OCI-LY1 (cell line): ENCODE data around the gene TSN.
"Not testable (repeated sequence)": the region's sequence is repeated elsewhere in the genome, so short reads cannot be mapped to it uniquely, and the experiment has no call there.

Source experiments
- H2AFZ ChIP-seq: fragments of 200-600 bp; sonication (generic), shearing (Covaris generic); 2 replicates; pipeline ENCODE4 v1.6.0; 2014; ENCODE audit warnings: antibody characterized with exemption, mild to moderate bottlenecking, low read length
- H3F3A ChIP-seq: fragments of 200-600 bp; sonication (generic), shearing (Covaris generic); 2 replicates; pipeline ENCODE4 v1.6.0; 2014; ENCODE audit warnings: mild to moderate bottlenecking, antibody characterized with exemption, low read length, moderate library complexity; ENCODE audit not compliant: insufficient read depth
- H3K27ac ChIP-seq: fragments of 200-600 bp; sonication (generic); 2 replicates; pipeline ENCODE4 v1.5.1; 2014; ENCODE audit warnings: low read length, mixed run types, mild to moderate bottlenecking, low read depth; ENCODE audit not compliant: poor library complexity, severe bottlenecking
- H3K27me3 ChIP-seq: fragments of 200-600 bp; sonication (generic); 2 replicates; pipeline ENCODE4 v1.6.0; 2014; ENCODE audit warnings: antibody characterized with exemption, mild to moderate bottlenecking, low read length, moderate library complexity; ENCODE audit not compliant: insufficient read depth
- H3K36me3 ChIP-seq: fragments of 200-600 bp; sonication (generic); 2 replicates; pipeline ENCODE4 v1.6.1; 2014; ENCODE audit warnings: mild to moderate bottlenecking, antibody characterized with exemption, low read length, moderate library complexity, mixed read lengths; ENCODE audit not compliant: insufficient read depth
- H3K4me1 ChIP-seq: fragments of 200-600 bp; sonication (generic); 2 replicates; pipeline ENCODE4 v1.5.1; 2014; ENCODE audit warnings: mild to moderate bottlenecking, low read length, moderate library complexity; ENCODE audit not compliant: insufficient read depth, severe bottlenecking
- H3K4me2 ChIP-seq: fragments of 200-600 bp; sonication (generic), shearing (Covaris generic); 2 replicates; pipeline ENCODE4 v1.6.1; 2014; ENCODE audit warnings: low read length
- H3K4me3 ChIP-seq: fragments of 200-600 bp; sonication (generic); 2 replicates; pipeline ENCODE4 v1.5.1; 2014; ENCODE audit warnings: low read length, low read depth, mild to moderate bottlenecking, mixed read lengths; ENCODE audit not compliant: poor library complexity, severe bottlenecking
- H3K79me2 ChIP-seq: fragments of 200-600 bp; shearing (Covaris generic); 2 replicates; pipeline ENCODE4 v1.6.1; 2016; ENCODE audit warnings: mixed run types, low read length, mixed read lengths; ENCODE audit not compliant: insufficient read depth
- H3K9ac ChIP-seq: fragments of 200-600 bp; sonication (generic), shearing (Covaris generic); 2 replicates; pipeline ENCODE4 v1.6.1; 2014; ENCODE audit warnings: mild to moderate bottlenecking, low read length, mixed read lengths
- H3K9me2 ChIP-seq: fragments of 200-600 bp; sonication (generic), shearing (Covaris generic); 2 replicates; pipeline ENCODE4 v1.6.1; 2014; ENCODE audit warnings: low read depth, mild to moderate bottlenecking, low read length, mixed read lengths
- H3K9me3 ChIP-seq: fragments of 200-600 bp; shearing (Covaris generic); 2 replicates; pipeline ENCODE4 v1.6.1; 2014; ENCODE audit warnings: low read length, mixed read lengths
- H4K20me1 ChIP-seq: fragments of 200-600 bp; sonication (generic), shearing (Covaris generic); 2 replicates; pipeline ENCODE4 v1.6.0; 2016; ENCODE audit warnings: mild to moderate bottlenecking, low read length; ENCODE audit not compliant: insufficient read depth
- EZH2 ChIP-seq: fragments of 200-600 bp; sonication (generic), shearing (Covaris generic); IDR thresholded peaks from 2 replicates; pipeline ENCODE4 v1.8.0; 2017; ENCODE audit warnings: borderline replicate concordance, mixed run types, mild to moderate bottlenecking, antibody characterized with exemption, low read length, moderate library complexity, mixed read lengths
- TF ChIP-seq, protein P1 (sequence below): fragments of 200-600 bp; sonication (generic), shearing (Covaris generic); IDR thresholded peaks from 2 replicates; pipeline ENCODE4 v1.5.1; 2017; ENCODE audit warnings: mild to moderate bottlenecking, antibody characterized with exemption, low read length, moderate library complexity, mixed read lengths

The TSN gene

GRCh38 chr2:121804340-121804739 is 48.9 kb downstream of the TSN start:
- Histone ChIP-seq H3K4me3 (peak overlapping the region; percentile 44), H3K27ac (peak overlapping the region; percentile 98), H3K9ac (peak overlapping the region; percentile 63), H3K79me2 (no peaks in the 10 kb centered on the region), H3F3A (peaks cover 7% of the 10 kb centered on the region; the same call in 1 of the 2 replicates), H3K4me1 (peaks cover 42% of the 10 kb centered on the region), H2AFZ (no peak overlapping the region), H3K36me3 (no peaks in the 10 kb centered on the region; the same call in 1 of the 2 replicates), H3K9me2 (no peaks in the 10 kb centered on the region), H4K20me1 (no peaks in the 10 kb centered on the region), H3K9me3 (peaks cover 5% of the 10 kb centered on the region), H3K27me3 (no peaks in the 10 kb centered on the region), H3K4me2 (peak overlapping the region; percentile 77)
- no peak for TF ChIP-seq EZH2
- TF ChIP-seq, protein P1, sequence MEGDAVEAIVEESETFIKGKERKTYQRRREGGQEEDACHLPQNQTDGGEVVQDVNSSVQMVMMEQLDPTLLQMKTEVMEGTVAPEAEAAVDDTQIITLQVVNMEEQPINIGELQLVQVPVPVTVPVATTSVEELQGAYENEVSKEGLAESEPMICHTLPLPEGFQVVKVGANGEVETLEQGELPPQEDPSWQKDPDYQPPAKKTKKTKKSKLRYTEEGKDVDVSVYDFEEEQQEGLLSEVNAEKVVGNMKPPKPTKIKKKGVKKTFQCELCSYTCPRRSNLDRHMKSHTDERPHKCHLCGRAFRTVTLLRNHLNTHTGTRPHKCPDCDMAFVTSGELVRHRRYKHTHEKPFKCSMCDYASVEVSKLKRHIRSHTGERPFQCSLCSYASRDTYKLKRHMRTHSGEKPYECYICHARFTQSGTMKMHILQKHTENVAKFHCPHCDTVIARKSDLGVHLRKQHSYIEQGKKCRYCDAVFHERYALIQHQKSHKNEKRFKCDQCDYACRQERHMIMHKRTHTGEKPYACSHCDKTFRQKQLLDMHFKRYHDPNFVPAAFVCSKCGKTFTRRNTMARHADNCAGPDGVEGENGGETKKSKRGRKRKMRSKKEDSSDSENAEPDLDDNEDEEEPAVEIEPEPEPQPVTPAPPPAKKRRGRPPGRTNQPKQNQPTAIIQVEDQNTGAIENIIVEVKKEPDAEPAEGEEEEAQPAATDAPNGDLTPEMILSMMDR: no peak

- Histone ChIP-seq H3K4me1 (peaks cover 50% of the 10 kb centered on the region), H3K36me3 (no peaks in the 10 kb centered on the region; the same call in 1 of the 2 replicates), H3K79me2 (no peaks in the 10 kb centered on the region), H3K4me3 (peak overlapping the region; percentile 23), H3K9me2 (no peaks in the 10 kb centered on the region), H3K9me3 (peaks cover 5% of the 10 kb centered on the region), H3K27ac (peak overlapping the region; percentile 98), H3F3A (peaks cover 7% of the 10 kb centered on the region; the same call in 1 of the 2 replicates), H3K9ac (peak overlapping the region; percentile 63), H3K27me3 (no peaks in the 10 kb centered on the region), H3K4me2 (peak overlapping the region; percentile 77), H2AFZ (peak overlapping the region; percentile 43; the same call in 1 of the 2 replicates), H4K20me1 (no peaks in the 10 kb centered on the region)
- TF ChIP-seq, protein P1: no peak
- TF ChIP-seq EZH2: no peak
Measured at GRCh38 chr2:121804997-121805765, 49.7 kb downstream of the TSN start.

DNA sequence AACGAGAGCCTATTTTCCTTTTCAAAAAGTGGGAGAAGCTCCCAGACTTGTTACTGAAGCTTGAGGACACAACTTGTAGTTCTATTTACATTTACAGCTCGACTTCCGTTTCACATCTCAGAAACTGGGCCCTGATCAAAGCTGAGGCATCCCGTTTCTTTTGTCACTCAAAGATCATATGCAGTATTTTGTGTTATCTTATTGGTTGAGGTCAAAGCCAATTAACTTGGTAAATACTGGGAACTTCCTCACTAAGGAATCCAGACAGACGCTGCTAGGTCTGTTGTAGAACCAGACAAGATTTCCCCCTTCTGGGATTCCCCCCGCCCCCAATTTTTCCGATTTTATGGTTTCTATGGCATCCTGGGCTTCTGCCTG is 50.3 kb downstream of the TSN start:
- Histone ChIP-seq H3K4me1 (peaks cover 52% of the 10 kb centered on the region), H3K4me2 (peak overlapping the region; percentile 77), H2AFZ (peak overlapping the region; percentile 20; the same call in 1 of the 2 replicates), H3K9me2 (no peaks in the 10 kb centered on the region), H3K79me2 (no peaks in the 10 kb centered on the region), H3K9me3 (peaks cover 5% of the 10 kb centered on the region), H3K27ac (peak overlapping the region; percentile 98), H3K9ac (peak overlapping the region; percentile 63), H3K4me3 (peak overlapping the region; percentile 23), H3K36me3 (no peaks in the 10 kb centered on the region; the same call in 1 of the 2 replicates), H3F3A (peaks cover 7% of the 10 kb centered on the region; the same call in 1 of the 2 replicates), H3K27me3 (no peaks in the 10 kb centered on the region), H4K20me1 (no peaks in the 10 kb centered on the region)
- no peak for TF ChIP-seq EZH2
- TF ChIP-seq, protein P1: no peak

- not testable (repeated sequence) for H3K27me3 ChIP-seq, H3F3A ChIP-seq, H4K20me1 ChIP-seq, H3K36me3 ChIP-seq, H3K9me2 ChIP-seq, H3K9ac ChIP-seq, H2AFZ ChIP-seq, H3K9me3 ChIP-seq, H3K79me2 ChIP-seq, H3K4me2 ChIP-seq, H3K4me3 ChIP-seq
- peaks cover 60% of the 10 kb centered on the region for H3K4me1 ChIP-seq
- peak overlapping the region; percentile 38 for H3K27ac ChIP-seq
Measured at GRCh38 chr2:121807771-121808170, 52.3 kb downstream of the TSN start.
